T-helper 2 cell (primary cell): Measurements from ENCODE around the gene SYNRG.
A peak's percentile ranks its signal among the peaks of the same experiment; 100 is the strongest.
"Not testable (repeated sequence)": the region's sequence is repeated elsewhere in the genome, so short reads cannot be mapped to it uniquely, and the experiment has no call there.

Experiments used
- DNase-seq, 5 experiments: peaks; one replicate each; pipeline versions ENCODE4 v3.0.0 to v3.0.0-alpha.2; 2012 to 2022

Gene SYNRG

DNA sequence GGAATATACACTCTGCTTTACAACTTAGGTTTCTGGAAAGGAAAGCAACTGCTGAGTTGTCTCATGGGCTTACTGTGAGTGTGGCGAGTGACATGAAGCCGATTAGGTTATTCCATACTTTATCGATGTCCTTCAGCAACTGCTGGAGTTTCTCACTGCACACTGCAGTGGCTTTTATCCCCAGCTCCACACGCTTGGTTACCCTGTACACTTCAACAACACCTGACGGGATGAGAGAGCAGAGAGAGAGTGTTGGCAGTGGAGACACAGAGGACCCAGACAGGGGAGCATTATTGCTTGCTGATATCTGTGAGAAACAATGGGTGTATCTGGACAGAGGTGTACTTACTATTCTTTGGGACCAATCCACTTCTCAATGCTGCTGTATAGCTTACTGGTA, 73.3 kb downstream of the SYNRG start:
- no peak for DNase-seq

DNA sequence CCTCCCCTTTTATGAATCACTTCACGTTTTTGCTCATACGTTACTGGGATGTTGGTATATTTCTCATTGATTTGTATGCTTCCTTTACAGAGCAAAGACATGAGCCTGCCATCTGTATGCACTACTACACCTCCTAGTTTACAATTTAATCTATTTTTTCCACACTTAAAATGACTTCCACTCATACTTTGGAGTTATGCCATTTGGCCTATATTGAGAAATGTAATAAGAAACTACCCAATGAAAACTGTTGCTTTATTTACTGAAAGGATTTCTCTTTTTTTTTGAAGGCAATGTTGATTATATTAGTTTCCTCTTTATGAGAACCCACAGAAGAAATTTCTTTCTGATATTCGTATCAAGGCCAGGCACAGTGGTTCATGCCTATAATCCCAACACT, 76.5 kb downstream of the SYNRG start:
- DNase-seq: no peak

DNA sequence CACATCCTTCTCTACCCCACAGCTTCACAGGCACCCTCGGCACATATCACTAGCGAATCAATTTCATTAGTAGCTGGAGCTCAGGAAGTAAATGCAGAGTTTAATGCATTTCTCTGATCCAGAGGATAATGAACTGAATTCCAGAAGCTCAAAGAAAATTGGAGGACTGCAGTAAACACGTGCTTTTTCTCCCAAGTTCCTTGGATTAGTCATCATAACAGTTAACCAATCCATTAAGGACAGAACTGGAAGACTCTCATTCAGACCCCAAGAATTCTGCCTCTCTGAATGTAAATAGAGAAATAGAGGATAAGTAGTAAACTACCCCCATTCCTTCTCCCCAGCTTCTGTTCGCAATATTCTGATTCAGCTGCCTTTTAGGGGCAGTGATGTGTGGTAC, 78.8 kb downstream of the SYNRG start:
- no peak for DNase-seq

DNA sequence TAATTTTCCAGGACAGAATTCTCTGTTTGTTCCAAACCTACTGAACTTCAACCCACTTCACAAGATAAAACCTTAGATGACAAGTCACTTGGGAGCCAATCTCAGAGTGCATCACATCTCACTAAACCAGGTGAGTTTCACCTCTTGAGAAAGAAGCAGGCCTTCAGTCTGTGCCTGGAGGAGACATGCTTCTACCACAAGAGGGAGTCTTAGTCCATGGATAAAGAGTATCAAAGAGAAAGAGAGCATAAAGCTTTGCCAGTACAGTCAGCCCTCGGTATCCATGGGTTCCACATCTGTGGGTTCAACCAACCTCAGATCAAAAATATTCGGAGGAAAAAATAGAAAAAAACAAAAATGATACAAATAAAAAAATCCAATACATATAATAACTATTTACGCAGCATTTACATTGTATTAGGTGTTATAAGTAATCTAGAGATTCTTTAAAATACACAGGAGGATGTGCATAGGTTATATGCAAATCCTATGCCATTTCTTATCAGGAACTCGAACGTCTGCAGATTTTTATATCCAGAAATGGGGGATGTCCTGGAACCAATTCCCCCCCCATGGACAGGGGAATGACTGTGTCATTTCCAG, 81.9 kb downstream of the SYNRG start:
- peak in 2 of 5 experiments; percentile 12 to 55 for DNase-seq

DNA sequence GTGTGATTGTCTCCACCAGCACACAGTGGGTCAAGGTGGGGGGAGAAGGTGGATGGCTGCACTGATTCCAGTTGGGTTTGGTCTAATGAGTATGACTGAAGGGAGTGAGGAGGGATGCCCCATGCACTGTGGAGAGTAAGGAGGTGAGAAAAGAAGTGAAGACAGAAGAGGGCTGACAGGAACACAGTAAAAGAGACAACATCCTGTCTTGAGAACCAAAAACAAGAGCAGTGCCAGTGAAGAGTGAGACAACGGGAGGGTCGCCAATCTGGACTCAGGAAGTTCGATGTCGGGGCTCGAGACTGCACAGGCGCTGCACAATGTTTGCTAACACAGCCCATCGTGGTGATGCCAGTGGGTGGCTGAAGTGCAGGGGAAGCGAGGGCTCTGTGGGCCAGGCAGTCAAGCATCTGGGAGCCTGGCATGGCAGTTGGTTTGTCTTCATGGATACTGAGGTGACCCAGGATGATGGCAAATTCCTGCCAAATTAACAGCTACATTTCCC, 85.5 kb downstream of the SYNRG start:
- no peak for DNase-seq

DNA sequence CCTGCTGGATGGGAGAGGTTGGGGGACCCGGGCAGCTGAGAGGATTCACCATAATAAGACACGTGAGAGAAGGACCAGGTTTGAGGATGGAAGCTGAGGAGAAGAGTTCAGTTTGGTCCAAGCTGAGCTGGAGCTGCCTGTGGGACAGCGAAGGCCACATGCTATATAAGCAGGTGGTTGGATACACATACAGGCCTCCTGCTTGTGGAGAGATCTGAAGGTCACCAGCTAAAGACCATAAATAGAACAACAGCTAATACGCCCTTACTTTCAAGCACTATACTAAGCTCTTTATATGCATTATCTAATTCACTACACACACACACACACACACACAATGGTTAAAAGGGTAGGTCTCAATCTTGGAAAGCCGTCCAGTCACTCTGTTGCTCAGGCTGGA, 87.4 kb downstream of the SYNRG start:
- no peak for DNase-seq

DNA sequence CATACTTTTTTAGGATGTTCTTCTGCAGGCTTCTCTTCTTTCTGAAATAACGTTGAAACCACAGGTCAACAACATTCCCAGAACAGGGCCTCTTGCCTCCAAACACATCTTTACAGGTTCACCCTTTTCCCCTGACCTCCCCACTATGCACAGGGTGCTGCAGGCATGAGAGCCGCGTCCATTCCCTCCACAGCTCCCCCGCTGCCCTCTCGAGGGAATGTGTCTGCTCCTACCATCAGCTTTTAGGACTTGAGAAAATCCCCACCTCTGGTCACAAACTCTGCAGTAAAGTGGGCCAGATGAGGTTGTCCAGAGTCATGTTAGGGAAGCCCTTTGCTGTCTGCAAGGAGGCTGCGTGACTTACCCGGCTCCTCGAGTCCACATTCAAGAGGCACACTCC, 89.0 kb downstream of the SYNRG start:
- DNase-seq: no peak

DNA sequence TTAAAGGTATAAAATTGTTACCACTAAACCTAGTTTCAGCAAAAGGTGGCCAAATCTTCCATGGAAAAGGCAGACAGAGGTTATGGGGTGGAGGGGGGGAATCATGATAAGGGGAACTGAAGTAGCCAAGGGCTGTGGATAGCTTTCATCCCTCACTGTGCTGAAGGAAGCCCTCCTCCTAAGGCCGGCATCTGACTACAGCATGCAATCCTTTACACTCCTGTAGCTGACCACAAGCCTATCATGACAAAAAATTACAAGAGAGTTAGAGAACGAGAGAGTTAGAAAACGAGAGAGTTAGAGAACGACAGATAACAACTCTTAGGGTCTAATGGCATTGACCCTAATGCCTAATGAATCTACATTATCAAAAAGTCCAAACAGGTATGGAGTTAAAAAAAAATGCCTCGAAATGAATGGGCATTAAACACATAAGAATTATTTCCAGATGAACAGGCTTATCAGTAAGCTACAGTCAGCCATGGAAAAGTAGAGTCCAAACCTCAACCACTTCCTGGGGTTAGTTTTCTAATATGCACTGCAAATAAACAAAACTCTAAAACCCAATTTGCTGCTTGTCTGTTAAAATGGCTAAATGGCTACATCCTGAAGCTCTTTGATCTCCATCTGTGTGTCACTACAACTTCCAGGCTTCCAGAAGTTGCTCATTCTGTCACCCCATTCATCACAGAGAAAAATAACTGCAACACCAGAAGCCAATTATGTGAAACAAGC, 89.8 kb downstream of the SYNRG start:
- no peak for DNase-seq

DNA sequence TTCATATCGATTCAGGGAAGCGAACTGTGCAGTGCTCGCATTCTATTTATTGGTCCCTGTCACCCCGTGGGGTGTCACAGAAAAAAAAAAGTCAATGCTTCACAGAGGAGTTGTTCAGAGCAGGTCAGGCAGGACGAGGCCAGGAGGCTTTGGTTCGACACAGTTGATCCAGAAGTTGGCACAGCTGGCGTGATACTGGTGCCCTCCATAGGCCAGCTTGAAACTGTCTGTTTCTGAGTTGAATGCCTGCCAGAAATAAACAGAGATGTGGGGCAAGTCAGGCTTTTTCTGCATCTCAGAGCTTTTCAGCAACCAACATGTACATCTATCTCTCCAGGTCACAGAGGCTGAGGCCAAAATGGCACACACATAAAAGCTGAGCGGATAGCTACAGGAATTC, 90.4 kb downstream of the SYNRG start:
- no peak for DNase-seq

DNA sequence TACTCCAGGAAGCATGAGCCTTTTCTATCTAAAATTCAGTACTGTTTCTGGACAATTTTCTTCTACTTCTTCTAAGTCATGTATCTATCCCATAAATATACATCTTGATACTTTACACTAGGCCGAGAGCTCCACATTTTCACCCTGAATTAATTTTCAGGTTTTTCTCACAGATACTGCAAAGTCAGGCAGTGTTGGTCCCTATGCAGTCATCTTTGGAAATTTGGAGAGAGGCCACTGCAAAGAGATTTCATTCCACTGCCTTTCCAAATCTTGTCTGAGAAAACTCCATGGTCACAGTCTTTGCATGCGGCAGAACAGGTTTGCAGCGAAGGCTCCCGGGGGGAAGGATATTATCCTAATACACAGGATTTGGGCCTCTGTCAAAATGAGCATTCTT, 91.3 kb downstream of the SYNRG start:
- DNase-seq: no peak

DNA sequence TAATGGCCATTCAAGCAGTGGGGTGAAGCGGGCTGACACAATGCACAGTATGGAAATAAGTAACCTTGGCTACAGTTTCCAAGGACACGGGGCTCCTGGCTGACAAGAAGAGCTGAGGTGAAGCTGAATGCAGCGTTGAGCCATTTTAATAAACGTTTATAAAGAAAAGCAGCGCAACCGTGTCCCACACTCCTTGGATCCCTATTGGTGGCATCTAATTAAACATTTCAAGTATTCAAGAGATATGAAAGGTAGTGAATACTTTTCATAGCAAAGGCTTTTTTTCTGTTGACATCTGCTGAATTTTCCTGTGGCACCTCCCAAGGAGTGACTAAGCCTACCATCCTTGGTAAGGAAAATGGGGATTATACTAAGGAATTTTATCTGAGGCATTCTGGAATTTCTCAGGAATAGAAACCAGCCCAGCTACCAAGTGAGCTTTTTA, 93.1 kb downstream of the SYNRG start:
- DNase-seq: no peak

DNA sequence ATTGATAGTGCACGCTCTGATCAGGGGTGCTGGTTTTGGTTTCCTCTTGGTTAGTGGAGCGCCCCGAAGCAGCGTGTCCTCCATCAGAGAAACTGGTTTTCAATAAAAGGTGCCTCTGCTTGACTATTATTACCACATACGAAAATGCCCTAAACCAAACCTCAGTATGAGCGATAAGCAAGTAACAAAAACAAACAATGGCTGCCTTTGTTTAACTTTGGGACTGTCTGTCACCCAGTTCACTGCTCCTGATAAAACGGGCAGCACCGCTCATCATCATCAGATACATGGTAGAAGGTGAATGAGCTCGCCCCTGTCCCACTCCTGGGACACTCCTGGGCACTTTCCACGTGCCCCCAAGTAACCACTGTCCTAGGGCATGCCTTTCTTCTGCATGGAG, 95.5 kb downstream of the SYNRG start:
- no peak for DNase-seq

DNA sequence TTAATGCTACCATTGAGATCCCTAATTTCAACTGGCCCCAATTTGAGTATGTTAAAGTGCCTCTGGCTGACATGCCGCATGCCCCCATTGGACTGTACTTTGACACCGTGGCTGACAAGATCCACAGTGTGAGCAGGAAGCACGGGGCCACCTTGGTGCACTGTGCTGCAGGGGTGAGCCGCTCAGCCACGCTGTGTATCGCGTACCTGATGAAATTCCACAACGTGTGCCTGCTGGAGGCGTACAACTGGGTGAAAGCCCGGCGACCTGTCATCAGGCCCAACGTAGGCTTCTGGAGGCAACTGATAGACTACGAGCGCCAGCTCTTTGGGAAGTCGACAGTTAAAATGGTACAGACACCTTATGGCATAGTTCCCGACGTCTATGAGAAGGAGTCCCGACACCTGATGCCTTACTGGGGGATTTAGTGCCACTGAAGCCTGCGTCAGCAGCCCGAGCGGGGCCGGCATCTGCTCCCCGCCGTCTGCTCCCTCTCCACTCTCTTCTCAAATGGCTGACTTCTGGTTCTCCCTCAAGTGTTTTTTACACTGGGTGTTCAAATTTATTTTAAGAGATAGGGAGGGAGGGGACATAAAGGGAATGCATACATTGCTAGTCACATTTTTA, 96.7 kb downstream of the SYNRG start:
- DNase-seq: no peak

DNA sequence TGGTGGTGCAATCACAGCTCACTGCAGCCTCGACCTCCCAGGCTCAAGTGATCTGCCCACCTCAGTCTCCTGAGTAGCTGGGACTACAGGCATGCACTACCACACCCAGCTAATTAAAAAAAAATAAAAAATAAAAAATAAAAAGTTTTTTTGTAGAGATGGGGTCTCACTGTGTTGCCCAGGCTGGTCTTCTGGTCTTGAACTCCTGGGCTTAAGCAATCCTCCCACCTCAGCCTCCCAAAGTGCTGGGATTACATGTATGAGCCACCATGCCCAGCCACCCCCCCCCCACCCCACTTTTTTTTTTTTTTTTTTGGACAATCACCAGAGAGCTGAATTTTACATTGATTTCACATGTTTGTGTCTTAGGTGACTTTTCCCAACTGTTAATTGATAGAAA, 97.6 kb downstream of the SYNRG start:
- not testable (repeated sequence) for DNase-seq

DNA sequence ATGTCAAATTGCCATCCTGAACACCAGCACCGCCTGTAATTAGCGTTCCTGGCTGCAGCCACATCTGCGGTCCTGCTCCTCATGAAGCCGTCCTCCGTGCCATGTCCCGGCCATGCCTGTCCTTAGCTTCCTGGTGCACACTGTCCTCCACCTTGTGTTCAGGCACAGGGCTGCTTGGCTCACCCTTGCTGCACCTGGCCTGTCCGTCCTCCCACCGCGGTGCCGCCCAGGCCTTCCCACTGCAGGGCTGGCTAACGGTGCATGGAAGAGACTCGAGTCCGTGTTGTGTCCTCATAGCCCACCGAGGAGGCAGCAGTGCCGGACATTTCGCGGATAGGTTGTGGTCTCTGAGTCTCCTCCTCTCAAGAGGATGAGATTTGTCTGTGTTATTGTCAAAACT, 99.2 kb downstream of the SYNRG start:
- no peak for DNase-seq

DNA sequence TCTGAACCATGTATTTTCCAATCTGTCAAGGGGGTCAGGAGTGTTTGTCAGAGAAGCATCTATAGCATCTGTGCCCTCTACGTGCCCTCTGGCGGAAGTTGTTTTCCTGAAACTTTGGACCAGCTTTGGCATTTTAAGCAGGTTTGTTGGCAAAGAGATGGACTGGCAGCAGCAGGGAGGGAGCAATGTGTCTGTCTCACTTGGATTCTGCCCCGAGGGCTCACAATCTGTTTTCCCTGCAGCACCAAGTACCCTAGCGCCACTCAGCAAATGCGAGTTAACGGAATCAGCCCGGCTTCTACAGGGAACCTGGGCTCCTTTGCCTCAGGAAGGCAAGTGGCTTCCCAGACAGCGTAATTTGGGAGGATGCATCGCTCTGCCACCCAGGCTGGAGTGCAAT, 102.1 kb downstream of the SYNRG start:
- no peak for DNase-seq

DNA sequence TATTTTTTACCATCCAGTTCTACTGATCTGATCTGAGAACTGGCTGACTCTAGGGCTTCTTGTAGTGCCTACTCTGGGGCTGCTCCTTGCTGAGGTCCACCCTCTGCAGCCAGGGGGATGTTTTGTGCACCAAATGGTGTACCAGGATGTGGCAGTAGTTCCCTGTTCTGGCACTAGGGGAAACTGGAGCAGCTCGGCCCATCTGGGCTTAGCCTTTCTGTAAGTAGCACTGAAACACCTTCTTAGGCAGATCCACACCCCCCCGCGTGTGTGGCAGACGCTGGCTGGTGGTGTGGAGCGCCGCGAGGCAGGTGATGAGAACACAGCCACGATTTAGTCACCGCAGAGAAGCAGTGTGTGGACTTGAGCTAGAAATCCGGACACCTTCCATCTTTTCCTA, 102.5 kb downstream of the SYNRG start:
- peak in 1 of 5 experiments; percentile 42 for DNase-seq

DNA sequence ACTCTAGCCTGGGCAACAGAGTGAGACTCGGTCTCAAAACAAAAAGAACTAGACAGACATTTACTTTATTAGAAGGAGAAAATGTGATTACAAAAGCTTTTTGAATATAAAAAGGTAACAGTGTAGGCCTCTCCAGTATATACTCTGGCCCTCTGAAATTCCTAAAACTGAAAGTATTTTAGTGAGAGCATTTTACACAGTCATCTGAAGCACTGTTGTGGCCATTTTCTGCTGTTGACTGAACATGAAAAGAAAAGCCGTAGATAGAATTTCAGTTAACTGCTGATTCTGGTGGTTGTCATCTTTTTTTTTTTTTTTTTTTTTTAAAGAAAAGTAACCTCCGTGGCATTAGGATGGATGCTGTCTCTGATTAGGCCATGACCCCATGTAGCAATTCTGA, 103.9 kb downstream of the SYNRG start:
- peak in 1 of 5 experiments; percentile 62 for DNase-seq

DNA sequence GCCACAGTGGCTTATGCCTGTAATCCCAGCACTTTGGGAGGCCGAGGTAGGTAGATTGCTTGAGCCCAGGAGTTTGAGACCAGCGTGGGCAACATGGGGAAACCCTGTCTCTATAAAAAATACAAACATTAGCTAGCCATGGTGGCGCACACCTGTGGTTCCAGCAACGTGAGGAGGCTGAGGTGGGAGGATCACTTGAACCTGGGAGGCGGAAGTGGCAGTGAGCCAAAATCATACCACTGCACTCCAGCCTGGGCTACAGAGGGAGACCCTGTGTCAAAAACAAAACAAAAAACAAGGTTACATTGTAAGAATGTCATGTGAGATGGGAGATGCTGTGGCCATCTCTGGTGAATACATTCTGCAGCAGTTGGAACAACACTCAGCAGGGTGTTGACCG, 106.1 kb downstream of the SYNRG start:
- no peak for DNase-seq

DNA sequence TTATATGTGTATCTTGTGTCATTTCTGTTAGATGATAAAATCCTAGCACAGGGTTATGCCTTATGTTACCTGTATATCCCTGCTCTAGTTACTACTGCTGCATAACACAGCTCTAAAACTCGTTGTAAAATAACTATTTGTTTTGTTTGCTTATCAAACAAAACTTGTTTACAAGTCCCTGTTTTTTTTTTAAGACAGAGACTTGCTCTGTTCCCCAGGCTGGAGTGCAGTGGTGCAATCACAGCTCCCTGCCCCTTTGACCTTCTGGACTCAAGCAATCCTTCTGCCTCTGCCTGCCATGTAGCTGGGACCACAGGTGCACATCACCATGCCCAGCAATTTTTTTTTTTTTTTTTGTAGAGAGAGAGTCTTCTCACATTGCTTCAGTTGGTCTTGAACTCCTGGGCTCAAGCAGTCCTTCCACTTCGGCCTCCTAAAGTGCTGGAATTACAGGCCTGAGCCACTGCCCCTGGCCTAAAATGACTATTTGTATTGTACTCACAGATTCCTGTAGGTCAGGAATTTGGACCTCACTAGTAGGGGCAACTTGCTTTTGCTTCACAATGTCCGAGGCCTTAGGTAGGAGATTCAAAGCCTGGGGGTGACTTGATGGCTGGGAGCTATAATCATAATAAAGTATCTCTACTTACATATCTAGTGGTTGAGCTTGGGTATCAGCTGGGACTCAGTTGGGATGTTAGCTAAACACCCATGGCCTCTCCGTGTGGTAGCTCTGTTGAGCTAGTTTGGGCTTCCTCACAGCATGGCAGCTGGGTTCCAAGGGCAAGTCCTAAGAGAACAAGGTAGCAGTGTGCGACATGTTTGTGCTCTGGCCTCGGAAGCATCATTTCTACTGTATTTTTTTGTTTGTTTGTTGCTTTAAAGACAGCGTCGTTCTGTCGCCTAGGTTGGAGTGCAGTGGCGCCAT, 106.9 kb downstream of the SYNRG start:
- DNase-seq: no peak

DNA sequence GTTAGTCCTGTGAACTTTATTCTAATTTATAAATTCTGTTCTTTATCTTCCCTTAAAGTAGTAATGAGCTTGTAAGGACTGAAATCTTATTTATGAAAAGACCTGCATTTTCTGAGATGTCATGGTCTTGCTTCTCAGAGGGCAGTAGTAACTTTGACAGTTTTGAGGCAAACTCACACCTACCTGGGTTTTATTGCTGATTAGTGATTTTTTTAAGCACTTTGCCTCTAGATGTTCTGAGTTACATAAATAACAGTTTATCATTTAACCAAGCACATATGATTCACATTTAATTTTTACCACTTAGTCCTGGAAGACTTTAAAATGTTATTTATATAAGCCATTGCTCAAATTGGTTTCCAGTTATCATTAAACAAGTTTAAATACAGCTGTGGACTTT, 108.8 kb downstream of the SYNRG start:
- no peak for DNase-seq

DNA sequence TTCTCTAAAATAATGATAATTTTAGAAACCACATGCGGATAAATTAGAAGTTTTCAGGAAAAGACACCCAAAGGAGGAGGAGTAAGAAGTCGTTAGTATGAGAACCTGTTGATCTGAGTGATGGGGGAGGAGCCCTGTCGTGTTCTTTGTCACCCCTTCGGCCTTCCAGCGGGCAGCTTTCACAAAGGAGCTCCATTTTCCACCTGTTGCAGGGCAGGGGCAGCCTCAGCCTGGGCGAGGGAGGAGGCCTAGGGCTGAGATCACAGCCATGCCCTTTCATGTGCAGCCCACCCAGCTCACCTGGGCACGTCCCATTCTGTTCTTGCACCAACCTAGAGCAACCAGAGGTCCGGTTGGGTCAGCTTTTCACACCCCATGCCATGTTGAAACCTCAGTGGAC, 114.2 kb downstream of the SYNRG start:
- DNase-seq: no peak

DNA sequence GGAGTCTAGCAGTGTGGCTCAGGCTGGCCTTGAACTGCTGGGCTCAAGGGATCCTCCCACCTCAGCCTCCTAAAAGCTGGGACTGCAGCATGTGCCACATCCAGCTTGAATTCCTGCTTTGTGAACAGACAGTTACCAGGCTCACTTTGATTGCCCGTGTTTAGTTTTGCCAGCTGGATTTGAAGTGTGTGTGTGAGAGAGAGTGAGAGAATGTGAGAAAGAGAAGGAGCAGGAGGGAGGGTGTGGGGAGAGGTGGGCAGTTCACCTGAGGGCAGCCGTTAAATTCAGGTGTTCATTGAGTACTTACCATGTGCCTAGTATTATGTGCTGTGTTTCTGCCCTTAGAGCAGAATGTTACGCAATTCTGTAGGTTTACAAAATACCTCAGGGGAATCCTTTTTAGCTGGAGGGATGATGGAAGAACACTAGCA, 114.8 kb downstream of the SYNRG start:
- no peak for DNase-seq
